Right renal cortex interstitium (tissue), 3 donors: ENCODE results near the gene SCN1A. TPM values are rescaled to one million over a fixed set of nuclear protein-coding genes. Genes with fewer than 3 reads are reported as not detected.
"Not testable (repeated sequence)": the region's sequence is repeated elsewhere in the genome, so short reads cannot be mapped to it uniquely, and the experiment has no call there.

Experiments used
- DNase-seq, 3 donors: peaks; one replicate each; pipeline ENCODE4 v3.0.0-alpha.2; 2013; ENCODE audit warnings: low read depth in 3 of 3, low spot score in 2 of 3
- polyA plus RNA-seq, 3 donors: library from polyadenylated mRNA; unstranded; fragments of 120-200 nt; gene quantifications; one replicate each; pipeline ENCODE4 v1.2.1, GENCODE V29; 2013; ENCODE audit not compliant: insufficient read length in 3 of 3

SCN1A gene
- polyA plus RNA-seq, 3 donors, result 0.18 to 0.28 (median 0.22) TPM

GRCh38 chr2:166135849-166136258 is 8.0 kb upstream of the SCN1A start:
- DNase-seq, result no peak

DNA sequence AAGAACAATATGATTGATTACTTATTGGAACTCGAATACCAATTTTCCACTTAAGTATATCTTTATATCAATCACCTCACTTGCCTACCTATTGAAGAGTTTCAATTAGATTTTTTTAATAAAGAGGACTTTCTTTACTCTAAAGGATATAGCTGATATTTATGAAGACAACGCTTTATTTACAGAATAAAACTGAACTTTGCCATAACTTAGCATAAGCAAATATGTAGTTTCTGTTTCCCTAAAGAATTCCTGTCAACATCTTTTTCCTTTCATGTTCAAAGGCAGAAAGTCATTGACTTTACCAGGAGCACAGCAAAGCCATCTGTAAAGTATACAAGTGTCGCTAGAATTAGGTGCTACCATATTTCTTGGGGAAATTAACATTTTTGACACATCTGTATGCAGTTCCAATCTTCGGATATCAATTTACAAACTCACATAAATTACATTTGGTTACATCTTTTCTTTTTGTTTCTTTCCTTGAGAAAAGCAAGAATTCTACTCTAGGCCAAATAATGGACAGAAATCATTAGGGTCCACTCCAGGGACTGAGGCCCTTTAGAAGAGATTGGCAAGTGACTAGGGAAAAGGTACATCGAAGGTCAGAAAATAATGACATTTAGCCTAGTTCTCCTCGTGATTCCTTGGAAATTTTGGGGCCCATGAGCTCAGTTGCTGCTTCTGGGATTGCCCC is 7.5 kb upstream of the SCN1A start:
- no peak for DNase-seq

DNA sequence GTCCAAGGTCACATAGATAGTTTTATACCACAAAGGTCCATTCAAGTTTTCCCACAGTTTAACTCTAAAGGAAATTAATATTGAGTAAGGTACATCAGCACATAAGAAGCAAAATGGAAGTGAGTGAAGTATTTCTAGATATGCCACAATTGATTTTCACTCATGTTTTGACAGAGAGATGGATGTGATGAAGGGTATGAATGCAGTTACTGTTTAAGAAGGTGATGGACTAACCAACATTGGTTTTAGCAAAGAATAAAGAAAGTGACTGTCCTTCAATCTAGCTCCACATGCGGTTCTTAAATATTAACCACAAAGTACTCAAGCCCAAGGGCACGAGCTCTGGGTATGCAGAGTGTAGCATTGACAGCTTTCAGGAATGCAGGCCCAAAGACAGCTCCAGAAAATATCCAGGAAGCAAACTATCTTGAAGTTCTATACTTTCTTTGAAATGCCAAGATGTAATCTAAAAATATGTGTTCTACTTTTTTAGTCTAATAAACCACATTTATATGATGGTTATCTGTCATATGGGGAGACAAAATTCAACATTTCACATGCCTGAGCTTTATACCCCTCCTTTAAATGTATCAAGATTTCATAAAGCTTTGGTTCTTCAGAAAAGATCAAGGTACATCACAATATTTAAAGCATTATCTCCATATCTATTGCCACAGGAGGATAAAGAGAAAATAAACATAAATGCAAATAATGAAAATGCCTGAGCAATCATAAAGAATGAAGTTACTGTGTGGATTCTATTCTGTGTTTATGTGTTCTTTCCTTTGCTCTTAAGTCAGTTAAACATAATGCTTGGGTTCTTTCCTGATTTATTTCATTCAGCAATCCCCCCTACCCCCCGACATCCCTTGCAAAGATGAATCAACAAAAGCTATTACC is 6.7 kb upstream of the SCN1A start:
- no peak for DNase-seq

- no peak for DNase-seq
These were observed 5.8 kb upstream of the SCN1A start for GRCh38 chr2:166133653-166134052.

GRCh38 chr2:166128156-166128505 is 311 bp upstream of the SCN1A start:
- DNase-seq, result no peak

DNA sequence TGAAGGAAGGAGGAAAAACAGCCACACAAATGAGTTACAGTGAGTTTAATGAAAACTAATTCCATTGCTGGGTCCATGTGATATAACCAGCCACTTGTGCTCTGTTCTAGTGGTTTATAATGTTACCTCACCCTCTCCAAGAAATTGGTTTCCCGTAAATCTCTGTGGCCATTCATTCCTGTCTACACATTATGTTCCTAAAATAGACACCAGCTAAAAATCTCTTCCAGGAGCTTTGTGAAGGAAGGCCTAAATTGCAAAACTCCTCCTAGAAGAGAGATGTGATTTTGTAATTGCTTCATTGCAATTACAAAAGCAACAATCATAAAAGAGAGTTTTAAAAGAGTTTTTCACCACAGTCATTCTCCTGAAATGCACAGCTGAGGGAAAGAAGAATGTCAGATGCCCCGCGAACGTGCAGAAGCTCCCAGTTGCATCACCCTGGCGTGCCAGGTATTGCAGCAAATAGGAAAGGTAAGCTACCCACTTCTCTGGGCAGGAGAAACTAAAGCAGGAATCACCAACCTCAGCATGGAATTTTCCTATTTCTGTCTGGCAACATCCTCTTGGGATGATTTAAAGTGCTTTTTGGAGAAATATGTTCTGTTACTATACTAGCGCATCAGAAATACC is 1.7 kb downstream of the SCN1A start:
- no peak for DNase-seq

DNA sequence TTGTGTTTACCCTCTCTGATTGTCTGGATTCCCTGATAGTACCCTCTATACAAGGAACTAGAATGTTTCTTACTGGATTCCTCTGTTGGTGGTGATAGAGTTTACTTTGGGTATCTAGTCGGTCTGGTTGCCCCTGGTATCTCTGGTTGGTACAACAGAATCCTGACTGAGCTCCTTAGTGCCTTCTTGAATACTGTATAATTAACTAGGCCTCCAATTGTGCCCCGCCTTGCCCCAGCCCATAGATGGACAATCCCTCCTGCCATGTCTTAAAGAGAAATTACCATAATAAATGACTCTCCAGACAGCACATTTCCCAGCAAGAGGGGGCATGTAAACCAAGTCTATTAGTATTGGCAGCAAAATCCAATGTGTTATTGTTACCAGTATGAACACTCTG is 2.3 kb downstream of the SCN1A start:
- no peak for DNase-seq

DNA sequence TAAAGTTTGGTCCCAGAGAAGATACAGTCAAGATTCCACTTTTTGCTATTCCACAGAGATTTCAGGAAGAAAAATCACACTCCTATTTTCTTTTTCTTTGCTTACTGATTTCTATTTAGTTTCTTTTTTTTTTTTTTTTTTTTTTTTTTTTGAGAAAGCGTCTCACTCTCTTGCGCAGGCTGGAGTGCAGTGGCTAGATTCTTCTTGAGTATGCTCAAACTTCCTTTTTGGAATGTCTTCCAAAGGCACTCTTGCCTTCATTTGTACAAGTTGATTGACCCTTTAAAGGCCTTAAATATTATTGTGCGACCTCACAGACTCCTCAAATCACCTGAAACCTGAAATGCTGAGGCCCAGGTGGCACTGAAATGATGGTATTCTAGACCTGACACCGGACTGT is 9.6 kb downstream of the SCN1A start:
- no peak for DNase-seq

DNA sequence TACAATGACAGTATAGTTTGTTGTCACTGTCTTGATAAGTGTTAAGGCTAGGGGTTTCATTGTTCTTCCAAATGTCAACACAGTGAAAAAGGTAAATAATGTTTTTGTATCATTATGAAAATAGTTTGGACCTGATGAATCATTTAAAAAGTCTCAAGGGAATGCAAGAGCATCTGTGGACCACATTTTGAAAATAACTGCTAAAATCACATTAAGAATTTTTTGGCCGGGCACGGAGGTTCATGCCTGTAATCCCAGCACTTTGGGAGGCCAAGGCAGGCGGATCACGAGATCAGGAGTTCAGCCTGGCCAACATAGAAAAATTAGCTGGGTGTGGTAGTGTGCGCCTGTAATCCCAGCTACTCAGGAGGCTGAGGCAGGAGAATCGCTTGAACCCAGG is 10.3 kb downstream of the SCN1A start:
- no peak for DNase-seq

GRCh38 chr2:166115589-166115988 is 12.2 kb downstream of the SCN1A start:
- no peak for DNase-seq

- DNase-seq, result no peak
These were observed 15.6 kb downstream of the SCN1A start for GRCh38 chr2:166112193-166112605.

- no peak for DNase-seq
These were observed 21.3 kb downstream of the SCN1A start for GRCh38 chr2:166106431-166107015.

DNA sequence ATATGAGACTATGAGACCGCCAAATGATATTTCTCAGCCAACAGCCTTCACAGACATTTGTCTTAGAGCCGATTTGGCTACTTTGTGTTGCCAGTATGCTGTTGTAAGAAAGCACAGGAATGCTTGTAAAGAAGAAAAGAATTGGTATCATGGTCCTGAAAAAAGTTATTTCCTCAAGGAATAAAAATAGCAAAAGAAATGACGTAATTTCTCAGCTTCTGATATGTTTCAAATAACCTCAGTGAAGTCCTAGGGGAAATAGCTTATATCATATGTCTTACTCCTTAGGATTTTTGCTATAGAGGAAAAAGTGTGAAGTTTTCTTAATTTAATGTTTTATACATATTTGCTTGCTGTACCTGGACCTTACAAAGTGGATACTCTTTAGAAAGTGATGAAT is 23.0 kb downstream of the SCN1A start:
- DNase-seq, result no peak

GRCh38 chr2:166104084-166104483 is 23.7 kb downstream of the SCN1A start:
- DNase-seq, result no peak

DNA sequence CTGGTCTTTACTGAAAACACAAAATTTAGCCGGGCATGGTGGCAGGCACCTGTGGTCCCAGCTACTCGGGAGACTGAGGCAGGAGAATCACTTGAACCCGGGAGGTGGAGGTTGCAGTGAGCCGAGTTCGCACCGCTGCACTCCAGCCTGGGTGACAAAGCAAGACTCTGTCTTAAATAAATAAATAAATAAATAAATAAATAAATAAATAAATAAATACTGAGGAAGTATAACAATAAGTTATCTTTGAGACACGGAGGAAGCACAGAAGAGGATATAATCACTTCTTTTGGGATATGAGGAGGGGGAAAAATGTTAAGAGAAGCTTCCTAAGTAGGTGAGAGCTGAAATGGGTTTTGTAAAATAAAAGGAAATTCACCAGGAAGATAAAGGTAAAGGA is 24.5 kb downstream of the SCN1A start:
- DNase-seq, result not testable (repeated sequence)

DNA sequence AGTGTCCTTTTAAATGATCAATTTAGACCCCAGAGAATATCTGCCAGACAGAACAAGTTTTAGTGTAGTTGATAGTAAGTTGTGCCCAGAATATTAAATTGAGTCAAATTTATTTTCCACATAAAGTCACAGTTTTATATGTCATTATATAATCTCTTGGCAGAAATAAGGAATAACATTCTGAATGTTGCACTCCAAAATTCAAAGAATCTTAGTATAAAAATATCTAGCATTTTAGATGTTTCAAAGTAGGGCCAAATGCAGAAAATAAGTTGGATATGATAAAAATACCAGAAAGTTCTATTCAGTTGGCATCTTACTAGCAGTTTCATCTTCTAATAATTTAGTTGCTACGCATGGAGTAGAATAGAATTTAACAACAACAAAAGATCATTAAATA is 33.5 kb downstream of the SCN1A start:
- no peak for DNase-seq

GRCh38 chr2:166092889-166093288 is 34.9 kb downstream of the SCN1A start:
- no peak for DNase-seq

GRCh38 chr2:166091439-166091838 is 36.4 kb downstream of the SCN1A start:
- DNase-seq, result no peak

GRCh38 chr2:166090908-166091307 is 36.9 kb downstream of the SCN1A start:
- no peak for DNase-seq

DNA sequence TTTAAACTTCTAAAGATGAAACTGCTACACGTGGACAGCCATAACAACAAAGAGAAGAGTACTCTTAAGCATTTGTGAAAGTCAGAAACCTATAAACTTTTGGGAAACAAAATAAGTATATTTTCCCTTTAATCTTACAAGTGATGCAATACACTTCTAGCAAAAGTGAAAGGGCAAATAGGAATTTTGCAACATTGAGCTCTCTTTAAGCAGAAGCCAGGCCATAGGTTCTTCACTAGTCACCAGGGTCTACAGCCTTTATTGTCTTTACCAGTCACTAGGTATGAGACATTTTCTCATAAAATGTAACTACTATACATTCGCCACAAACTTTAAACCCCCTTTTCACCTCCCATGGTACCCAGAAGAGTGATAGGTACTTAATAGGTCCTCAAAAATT is 37.5 kb downstream of the SCN1A start:
- DNase-seq, result no peak

DNA sequence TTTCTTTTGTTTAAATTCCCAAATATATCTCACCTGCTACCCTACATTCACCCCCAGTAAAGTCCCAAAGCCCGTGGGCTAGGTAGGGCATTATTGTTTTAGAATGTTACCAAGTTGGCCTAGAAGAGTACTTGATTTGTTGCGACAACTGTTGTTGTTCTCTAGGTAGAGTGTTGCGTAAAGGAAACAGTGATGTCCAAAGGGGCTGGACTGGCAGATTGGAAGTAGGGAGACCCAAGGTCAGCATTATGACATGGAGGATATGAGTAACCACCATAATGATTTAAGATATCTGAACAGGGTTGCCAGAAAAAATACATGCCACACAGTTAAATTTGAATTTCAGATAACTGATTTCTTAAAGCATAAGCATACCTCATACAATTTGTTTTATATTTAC is 39.2 kb downstream of the SCN1A start:
- DNase-seq, result no peak
